Glomerular endothelial cell (primary cell): Measurements from ENCODE around the gene ATXN10. TPM values are rescaled to one million over a fixed set of nuclear protein-coding genes. Genes with fewer than 3 reads are reported as not detected.
A peak's percentile ranks its signal among the peaks of the same experiment; 100 is the strongest.

ENCODE experiments used
- DNase-seq: peaks from one replicate; pipeline ENCODE4 v3.0.0-alpha.2; 2011; ENCODE audit warnings: low read depth, low spot score; ENCODE audit errors: extremely low read depth
- total RNA-seq: library from RNA; depleted of rRNA; stranded (reverse); fragments of >200 nt; gene quantifications from 2 replicates; pipeline ENCODE4 v1.2.3, GENCODE V29; 2015

ATXN10 gene
- total RNA-seq, 1 donor from 2014 or later: 112 TPM

DNA sequence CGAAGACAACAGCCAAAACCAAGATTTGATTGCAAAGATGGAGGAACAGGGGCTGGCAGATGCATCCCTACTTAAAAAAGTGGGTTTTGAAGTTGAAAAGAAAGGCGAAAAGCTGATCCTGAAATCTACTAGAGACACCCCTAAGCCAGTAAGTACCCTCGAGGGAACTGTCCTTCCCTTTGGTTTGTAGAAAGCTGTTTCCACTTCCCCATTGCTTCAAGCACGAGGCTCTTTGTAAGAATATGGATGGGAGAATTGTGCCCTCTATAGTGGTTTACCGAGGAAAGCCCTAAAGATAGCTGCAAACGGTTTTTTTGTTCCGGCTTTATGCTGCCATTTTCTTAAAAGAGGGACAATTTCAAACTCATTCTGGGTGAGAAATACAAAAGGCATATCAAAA, 171.4 kb downstream of the ATXN10 start:
- no peak for DNase-seq

DNA sequence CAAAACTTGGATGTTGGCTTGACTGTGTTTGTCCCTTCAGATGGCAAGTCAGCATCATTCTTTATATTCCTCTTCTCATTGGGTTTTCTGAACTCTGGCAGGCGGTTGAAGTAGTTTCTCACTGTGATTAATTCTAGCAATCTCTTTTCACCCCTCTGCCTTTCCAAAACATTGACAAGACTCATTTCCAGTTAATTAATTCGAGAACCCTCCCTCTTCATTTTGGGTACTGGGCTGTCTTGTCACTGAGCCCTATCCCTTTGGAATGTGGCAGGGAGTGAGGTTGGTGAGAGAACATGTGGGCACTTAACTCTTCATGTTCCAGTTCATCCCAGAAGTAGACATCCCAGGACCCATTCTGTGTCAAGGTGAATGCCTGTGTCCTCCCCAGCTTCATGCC, 172.4 kb downstream of the ATXN10 start:
- DNase-seq: no peak

DNA sequence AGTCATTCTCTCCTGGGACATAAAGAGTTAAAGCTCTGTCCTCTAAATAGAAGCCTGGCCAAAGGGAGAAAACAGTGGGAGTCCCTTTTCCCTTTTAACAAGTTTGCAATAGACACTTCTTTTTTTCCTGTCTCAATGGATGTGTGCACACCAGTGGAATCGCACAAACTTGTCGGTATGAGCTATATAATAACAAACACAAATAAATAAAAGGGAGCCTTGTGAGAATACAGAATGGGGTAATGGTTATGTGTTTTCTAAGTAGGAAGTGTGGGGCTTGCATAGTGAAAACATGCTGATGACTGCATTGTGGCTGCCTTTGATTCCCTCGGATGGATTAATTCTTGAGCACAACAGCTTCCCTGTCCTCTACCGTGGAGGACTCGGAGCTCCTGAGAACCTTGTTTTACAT, 173.4 kb downstream of the ATXN10 start:
- no peak for DNase-seq

DNA sequence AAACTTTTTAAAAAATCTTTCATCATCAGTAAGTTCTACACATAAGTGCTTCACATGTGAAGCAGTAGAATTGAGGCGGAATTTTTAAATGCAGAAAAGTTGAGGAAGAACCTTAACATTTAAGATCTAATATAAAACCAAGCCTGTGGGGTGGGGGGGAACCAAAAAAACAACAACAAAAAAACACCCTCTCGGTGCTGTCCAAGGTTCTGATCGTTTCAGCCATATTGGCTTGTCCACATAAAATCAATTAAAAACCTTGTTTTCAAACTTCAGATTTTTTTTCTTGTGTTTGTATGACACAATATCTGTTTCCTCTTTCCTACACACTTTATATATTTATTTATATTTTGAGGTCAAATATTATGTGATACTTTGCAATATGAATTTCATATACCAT, 175.3 kb downstream of the ATXN10 start:
- no peak for DNase-seq

DNA sequence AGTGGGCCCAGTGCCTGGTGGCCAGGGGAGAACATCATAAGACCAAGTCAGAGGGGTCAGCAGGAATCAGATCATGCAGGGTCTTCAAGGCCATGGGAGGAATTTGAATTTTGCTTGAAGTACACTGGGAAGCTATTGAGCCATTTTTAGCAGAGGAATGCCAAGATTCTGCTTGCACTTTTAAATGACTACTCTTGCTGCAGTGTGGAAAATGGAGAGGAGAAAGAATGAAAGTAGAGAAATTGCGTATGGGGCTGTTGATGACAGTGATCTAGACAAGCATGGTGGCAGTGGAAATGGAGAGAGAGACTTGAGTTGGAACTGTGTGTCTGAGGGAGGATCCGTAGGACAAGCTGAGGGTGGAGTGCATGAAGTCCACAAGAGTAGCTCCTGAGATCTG, 177.3 kb downstream of the ATXN10 start:
- no peak for DNase-seq

DNA sequence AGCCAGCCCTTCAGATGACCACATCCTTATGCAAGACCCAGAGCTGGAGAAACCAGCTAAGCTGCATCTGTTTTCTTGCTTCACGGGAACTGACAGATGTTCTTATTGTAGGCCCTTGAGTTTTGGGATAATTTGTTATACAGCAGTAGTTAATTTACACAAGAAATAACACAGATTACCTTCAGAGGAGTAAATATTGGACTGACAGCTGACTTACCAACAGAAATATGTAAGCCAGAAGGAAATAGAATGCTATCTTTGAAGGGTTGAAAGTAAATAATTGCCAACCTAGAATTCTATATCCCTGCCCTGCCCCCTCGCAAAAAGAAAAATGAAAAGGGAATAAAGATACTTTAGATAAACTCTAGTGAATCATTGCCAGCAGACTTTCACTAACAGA, 181.2 kb downstream of the ATXN10 start:
- no peak for DNase-seq

DNA sequence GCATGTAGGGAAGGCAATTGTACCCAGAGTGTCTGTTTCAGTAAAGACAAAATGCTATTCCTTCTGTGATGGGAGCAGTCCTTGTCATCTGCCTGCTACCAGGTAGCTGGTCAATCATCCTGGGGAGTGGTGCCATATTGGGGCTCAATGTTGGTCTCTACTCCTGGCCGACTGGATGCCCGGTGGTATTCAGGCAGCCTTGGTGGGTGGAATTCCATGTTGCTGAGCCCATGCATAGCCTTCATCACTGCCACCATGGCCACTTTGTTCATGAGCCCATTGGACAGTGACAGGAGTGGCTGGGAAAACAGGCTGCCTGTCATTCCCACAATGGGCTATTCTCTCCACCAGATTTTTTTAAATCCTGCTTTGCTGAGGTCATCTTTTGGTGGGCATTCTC, 184.3 kb downstream of the ATXN10 start:
- no peak for DNase-seq

DNA sequence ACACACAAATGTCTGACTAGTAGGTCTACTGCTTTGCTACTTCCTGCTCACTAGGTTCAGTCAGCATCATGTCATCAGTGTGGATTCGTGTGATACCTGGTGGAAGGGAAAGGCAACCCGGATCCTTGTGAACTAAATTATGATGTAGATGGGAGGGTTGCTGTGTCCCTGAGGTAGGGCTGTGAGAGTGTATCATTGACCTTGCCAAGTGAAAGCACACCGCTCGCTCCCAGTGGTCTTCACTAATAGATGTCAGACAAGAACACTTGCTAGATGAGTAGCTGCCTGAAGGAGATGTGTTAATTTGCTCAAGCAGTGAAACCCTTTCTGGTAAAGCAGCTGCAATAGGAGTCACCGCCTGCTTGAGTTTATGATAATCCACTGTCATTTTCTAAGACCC, 185.9 kb downstream of the ATXN10 start:
- no peak for DNase-seq

DNA sequence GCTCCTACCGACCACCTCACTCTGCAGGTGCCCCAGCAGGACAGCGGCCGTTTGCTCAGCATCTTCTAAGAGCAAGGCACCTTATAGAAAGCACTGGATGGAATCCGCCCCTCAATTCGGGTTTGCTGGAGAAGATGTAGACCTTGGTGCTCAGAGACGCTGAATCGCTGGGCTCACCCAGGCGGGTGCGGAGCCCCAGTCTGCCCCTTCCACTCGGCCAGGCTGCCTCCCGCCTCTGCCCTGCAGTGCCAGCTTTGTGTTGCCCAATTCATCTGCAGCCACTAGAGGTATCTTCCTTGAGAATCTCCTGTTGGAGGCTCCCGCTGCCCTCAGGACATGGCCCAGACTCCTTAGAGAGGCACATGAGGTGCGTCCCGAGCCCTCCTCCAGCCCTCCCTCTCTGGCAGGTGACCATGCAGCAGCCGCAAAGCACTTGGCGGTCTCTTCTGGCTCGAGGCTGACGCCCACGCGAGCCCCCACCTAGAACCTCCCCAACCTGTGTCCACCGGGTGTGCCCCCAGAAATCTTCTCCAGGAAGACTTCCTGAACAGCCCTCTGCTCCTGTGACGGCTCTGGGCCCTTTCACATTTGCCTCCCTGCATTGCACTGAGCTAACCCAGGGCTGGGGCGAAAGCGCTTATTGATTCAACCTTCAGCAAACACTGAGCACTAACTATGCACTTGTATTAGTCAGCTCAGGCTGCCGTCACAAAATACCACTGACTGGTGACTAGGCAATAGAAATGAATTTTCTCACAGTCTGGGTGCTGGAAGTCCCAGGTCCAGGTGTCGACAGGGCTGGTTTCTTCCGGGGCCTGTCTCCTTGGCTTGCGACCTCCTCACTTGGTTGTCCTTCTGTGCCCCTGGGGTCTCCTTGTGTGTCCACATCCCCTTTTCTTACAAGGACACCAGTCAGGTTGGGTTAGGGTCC, 187.9 kb downstream of the ATXN10 start:
- DNase-seq: no peak

DNA sequence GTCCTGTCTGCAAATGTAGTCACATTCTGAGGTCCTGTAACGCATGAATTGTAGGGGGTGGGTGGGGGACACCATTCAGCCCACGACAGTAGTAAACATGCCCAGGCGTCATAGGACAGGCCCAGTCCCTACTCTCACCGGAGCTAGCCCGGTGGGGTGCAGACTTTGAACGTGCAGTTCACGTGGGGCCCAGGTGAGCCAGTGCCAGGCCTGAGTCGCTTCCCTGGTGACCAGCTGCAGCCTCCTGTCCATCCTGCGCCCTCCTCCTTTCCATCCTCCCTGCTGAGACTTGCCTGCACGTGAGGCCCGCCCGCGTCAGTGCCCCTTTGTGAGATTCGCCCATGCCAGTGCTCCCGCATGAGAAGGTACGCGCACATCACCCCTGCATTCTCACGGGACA, 188.6 kb downstream of the ATXN10 start:
- DNase-seq: no peak

DNA sequence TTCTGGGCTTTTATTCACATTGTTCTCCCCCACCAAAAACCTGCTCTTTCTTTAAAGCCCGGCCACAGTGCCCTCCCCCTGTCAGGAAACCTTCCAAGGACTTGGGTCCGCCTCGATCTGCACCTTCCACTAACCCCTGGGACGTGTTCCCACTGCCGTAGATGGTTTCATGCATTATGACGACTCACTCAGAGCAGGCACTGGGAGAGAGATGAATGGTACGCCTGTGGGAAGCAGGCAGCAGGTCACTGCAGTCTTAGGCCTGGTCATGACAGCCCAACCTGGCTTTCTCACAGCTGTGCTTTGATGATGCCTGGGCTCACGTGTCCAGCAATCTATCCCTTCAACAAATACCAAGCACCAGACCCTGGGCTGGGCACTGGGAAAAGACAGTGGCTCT, 189.6 kb downstream of the ATXN10 start:
- DNase-seq: no peak

DNA sequence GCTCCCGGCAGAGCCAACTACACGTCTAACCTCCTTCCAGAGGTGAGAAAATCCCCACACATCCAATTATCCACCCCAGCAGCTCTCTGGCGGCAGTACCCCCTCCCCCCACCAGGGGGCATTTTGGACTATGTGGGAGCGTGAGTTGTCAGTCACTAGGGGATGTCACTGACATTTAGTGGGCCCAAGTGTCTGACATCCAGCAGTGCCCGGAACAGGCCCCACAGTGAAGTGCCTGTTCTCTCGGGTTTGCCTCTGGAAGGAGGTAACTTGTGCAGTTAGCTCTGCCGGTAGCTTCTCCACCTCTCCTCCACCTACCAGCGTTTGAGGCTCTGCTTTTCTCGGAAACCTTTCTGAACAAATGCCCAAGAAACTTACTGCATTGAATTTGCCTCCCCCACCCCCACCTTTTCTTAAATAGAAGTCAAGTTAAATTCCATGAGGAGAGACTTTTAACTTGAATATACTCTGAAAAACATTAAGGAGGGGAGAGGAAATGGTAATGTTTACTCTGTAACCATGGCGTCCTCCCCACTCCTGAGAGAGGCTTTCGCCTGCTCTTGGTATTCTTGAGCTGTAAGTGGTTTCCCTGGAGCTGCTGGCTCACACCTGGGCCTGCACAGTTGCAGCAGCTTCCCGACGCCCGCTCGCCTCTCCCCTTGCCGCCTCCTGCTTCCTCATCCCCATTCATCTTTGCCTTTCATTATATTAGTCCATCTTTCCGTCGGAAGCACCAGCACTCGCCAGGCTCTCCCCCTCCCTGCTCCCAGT, 192.5 kb downstream of the ATXN10 start:
- DNase-seq: peak; percentile 16

DNA sequence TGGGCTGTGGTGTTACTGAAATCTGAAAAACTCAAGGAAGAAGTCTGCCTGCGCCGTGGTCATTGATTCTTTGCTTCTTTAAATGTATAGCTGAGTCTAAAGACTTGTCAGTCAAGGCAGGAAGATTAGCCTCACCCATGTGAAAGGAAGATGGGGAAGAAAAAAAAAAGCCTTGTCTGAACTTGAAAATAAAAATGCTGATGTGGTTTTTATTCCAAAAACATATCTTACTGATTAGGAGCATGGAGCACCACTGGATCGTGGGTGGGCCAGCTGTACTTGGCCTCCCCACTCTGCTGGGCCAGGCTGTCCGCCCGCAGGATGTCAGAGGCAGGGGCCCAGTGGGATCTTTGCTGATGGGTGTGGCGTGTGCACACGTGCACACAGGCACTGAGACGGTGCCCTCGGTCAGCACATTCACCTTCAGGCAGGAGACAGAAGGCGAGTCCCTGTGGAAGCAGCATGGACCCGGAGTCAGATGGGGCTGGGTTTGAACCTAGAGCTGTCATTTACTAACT, 193.4 kb downstream of the ATXN10 start:
- DNase-seq: no peak

DNA sequence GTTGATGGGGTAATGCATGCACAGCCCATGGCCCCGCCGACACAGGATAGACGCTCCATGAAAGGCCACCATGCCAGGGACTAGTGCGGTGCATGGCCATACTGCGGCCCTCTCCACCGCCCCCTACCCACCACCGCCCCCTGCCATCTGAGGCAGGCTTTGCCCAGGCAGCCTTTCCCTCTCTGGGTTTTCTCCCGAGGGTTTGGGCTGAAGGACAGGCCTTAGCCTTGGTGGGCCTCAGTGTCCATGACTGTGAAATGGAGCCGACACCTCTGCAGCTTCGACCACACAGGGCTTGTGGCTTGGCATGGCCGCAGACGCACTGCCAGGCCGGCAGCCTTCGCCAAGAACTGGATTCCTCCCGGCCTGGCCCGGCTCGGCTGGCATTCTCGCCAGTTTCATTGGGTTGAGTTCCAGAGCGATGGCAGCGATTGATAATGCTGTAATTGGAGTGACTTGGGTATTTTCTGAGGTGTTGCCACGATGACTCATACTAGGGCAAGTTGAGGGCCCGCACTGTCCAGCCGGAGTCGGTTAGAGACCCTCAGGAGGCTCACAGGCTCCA, 194.0 kb downstream of the ATXN10 start:
- DNase-seq: no peak

DNA sequence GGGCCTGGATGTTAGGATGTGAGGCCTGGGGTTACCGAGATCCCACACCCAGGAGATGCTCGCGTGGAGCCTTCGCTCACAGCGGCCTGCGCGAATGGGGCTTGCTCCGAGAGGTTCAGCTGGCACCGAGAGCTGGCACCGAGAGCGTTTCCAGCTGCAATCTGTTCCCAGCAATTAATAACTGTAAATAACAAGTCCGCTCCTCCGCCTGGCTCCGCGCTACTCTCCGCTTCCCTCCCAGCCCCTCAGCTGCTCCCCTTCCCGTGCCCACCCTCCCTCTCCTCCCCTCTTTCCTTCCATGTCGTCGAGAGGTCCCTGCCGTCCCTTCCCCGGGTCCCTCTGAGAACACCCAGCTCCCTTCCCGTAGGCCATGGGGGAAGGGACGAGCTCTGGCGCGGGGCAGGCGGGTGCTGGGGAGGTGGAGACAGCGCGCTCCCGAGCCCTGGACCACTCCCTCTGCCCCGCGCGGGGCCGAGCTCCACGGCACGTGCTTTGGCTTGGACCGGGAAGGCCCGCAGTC, 194.6 kb downstream of the ATXN10 start:
- DNase-seq: no peak

DNA sequence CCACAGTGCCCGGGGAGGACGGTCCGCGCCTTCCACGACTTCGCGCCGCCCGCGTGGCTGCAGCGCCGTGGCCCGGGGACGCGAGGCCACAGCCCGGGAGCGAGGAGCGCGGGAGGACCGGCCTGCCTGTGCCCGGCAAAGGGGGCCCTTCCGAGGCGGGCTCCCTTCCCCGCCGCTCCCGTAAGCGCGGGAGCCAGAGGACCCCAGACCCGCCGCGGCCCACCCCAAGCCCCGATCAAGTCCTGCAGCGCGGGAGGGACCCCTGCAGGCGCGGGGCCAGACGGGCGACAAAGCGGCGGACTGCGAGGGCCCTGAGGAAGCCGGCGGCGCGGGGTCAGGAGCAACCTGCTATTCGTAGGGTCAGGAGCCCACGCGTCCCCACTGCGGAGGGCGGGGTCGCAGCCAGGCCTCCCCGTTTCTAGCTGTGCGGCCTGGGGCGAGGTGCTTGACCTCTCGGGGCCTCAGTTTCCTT, 195.0 kb downstream of the ATXN10 start:
- DNase-seq: no peak

DNA sequence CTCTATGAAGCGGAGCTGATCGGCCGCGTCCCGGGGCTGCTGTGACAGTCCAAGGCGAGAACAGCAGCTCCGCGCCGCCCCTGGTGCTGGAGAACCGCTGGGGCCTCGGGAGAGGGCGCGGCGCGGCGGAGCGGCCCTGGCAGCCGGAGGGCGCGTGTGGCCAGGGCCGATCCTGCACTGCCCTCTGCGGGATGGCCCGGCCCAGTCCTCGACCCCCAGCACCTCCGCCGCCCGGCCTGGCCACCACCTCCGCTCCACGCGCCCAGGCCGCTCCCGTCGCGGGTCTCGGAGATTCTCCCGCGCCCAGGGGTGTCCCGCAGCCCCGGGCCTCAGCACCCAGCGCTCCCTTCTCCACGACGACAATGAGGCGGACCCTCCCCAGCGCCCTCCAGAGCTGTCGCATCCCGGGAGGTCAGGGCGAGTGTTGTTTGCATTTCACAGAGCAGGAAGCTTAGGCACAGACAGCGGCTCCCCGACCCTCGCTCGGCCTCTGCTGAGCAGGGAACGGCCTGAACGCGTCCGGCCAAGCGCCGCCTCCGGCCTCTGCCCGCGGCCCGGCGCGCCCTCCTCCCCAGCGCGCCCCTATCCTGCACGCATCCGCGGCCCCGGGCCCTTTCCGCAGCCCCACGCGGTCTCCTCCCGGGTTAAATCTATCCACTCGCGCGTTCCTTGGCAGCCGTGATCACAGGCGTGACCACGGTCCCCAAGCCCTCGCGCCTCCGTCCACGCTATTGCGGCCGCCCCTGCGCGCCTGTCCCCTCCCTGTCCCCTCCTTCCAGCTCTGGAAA, 195.7 kb downstream of the ATXN10 start:
- no peak for DNase-seq

DNA sequence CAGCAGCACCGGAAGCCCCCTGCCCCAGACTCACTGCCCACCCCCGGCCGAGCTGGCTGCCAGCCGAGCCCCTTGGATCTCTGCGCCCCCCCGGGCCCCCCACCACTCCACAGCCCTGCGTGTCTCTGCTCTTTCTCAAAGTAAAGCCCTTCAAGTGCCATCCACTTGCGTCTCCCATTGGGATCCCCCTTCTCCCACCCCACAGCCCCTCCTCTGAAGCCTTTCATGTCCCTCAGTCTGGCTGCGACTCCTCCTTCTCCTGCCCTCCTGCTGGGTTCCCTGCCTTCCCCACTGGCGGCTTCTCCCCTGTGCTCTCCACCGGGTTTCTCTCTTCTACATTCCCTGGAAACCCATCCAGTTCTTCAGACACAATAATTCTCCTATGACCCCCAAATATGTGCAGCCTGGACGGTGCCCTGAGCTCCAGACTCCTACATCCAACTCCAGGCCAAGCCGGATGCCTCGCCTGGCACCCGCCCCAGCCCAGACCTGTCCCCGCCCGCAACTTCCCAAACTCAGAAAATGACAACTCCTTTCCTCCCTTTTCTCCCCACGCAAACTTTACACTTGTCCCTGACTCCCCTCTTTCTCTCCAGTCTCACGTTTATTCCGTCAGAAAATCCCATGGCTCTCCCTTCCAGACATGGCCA, 196.4 kb downstream of the ATXN10 start:
- no peak for DNase-seq

DNA sequence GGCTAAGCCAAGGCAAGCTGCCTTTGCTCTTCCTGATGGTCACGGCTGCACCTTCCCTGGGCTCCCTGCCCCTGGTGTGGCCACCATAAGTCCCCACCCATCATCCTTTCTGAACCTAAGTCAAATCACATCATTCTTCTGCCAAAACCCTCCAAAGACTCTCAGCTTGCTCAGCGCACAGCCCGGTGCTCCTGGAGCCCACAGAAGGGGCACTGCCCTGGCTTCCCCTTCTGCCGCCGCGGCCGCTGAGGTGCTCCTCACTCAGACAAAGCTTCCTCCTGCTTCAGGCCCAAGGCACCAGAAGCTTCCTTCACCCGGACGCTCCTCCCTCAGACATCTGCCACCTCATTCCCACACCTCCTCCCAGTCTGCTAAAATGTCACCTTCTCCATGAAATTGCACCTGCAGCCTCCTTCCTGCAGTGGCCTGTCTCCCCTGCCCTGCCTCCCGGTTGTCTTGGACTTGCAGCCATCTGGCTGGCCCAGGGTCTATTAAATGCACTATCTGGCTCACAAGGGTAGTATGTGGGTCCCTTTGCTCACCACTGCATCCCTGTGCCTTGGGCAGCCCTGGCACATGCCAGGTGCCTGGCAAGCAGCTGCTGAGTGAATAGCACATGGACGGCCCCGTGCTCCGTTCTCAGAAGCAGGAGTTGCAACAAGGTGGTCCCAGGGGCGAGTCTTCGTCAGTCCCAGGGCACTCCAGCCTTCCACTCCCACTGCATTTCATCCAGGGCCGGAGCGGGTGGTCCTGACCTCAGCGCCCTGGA, 197.1 kb downstream of the ATXN10 start:
- DNase-seq: no peak
